CD4-positive, alpha-beta T cell treated with Interleukin-10 for 1 hour (primary cell): ENCODE data around the gene FRMD1.
"Not testable (repeated sequence)": the region's sequence is repeated elsewhere in the genome, so short reads cannot be mapped to it uniquely, and the experiment has no call there.

ENCODE experiments used
- DNase-seq: peaks from one replicate; pipeline ENCODE4 v3.0.0-alpha.2; 2020

Gene FRMD1

GRCh38 chr6:168093634-168094033 lies 14.6 kb upstream of the FRMD1 start:
- DNase-seq: no peak

GRCh38 chr6:168093071-168093505 lies 14.1 kb upstream of the FRMD1 start:
- no peak for DNase-seq

GRCh38 chr6:168092541-168092940 lies 13.5 kb upstream of the FRMD1 start:
- no peak for DNase-seq

- DNase-seq: no peak
Observed at GRCh38 chr6:168091381-168092264, 12.6 kb upstream of the FRMD1 start.

GRCh38 chr6:168090706-168091105 lies 11.7 kb upstream of the FRMD1 start:
- DNase-seq: no peak

- DNase-seq: no peak
Observed at GRCh38 chr6:168090064-168090690, 11.2 kb upstream of the FRMD1 start.

- DNase-seq: no peak
Observed at GRCh38 chr6:168089186-168090063, 10.4 kb upstream of the FRMD1 start.

GRCh38 chr6:168088161-168089053 lies 9.4 kb upstream of the FRMD1 start:
- no peak for DNase-seq

GRCh38 chr6:168087436-168088160 lies 8.6 kb upstream of the FRMD1 start:
- no peak for DNase-seq

- no peak for DNase-seq
Observed at GRCh38 chr6:168086616-168087015, 7.6 kb upstream of the FRMD1 start.

- DNase-seq: no peak
Observed at GRCh38 chr6:168086066-168086465, 7.1 kb upstream of the FRMD1 start.

GRCh38 chr6:168084465-168085160 lies 5.6 kb upstream of the FRMD1 start:
- DNase-seq: no peak

- no peak for DNase-seq
Observed at GRCh38 chr6:168083514-168083885, 4.5 kb upstream of the FRMD1 start.

GRCh38 chr6:168082860-168083513 lies 4.0 kb upstream of the FRMD1 start:
- no peak for DNase-seq

- no peak for DNase-seq
Observed at GRCh38 chr6:168081858-168082546, 3.0 kb upstream of the FRMD1 start.

- DNase-seq: no peak
Observed at GRCh38 chr6:168080393-168081077, 1.5 kb upstream of the FRMD1 start.

GRCh38 chr6:168078175-168078942 lies 653 bp downstream of the FRMD1 start:
- no peak for DNase-seq

GRCh38 chr6:168077401-168077800 lies 1.6 kb downstream of the FRMD1 start:
- not testable (repeated sequence) for DNase-seq
